HG03571 (cell line): ENCODE results near the gene GLIS1.
"Not testable (repeated sequence)": the region's sequence is repeated elsewhere in the genome, so short reads cannot be mapped to it uniquely, and the experiment has no call there.

ENCODE experiments used
- ATAC-seq: cut with Tn5 transposase; IDR thresholded peaks from one replicate; pipeline ENCODE4 v1.9.1; 2021; ENCODE audit not compliant: unreplicated experiment

The GLIS1 gene

GRCh38 chr1:53572065-53572814 lies 166.7 kb downstream of the GLIS1 start:
- ATAC-seq, result no peak

GRCh38 chr1:53568540-53568939 lies 170.4 kb downstream of the GLIS1 start:
- no peak for ATAC-seq

GRCh38 chr1:53567851-53568250 lies 171.1 kb downstream of the GLIS1 start:
- no peak for ATAC-seq

GRCh38 chr1:53567450-53567849 lies 171.5 kb downstream of the GLIS1 start:
- ATAC-seq, result no peak

- ATAC-seq, result no peak
Observed at GRCh38 chr1:53563611-53564010, 175.4 kb downstream of the GLIS1 start.

GRCh38 chr1:53562981-53563379 lies 176.0 kb downstream of the GLIS1 start:
- no peak for ATAC-seq

- no peak for ATAC-seq
Observed at GRCh38 chr1:53562291-53562980, 176.5 kb downstream of the GLIS1 start.

- ATAC-seq, result no peak
Observed at GRCh38 chr1:53561503-53562105, 177.4 kb downstream of the GLIS1 start.

GRCh38 chr1:53560581-53561502 lies 178.1 kb downstream of the GLIS1 start:
- no peak for ATAC-seq

GRCh38 chr1:53559854-53560580 lies 178.9 kb downstream of the GLIS1 start:
- ATAC-seq, result no peak

- no peak for ATAC-seq
Observed at GRCh38 chr1:53559391-53559815, 179.6 kb downstream of the GLIS1 start.

GRCh38 chr1:53558739-53559315 lies 180.1 kb downstream of the GLIS1 start:
- ATAC-seq, result no peak

- ATAC-seq, result no peak
Observed at GRCh38 chr1:53557830-53558738, 180.9 kb downstream of the GLIS1 start.

GRCh38 chr1:53557369-53557768 lies 181.6 kb downstream of the GLIS1 start:
- no peak for ATAC-seq

- no peak for ATAC-seq
Observed at GRCh38 chr1:53556657-53557227, 182.2 kb downstream of the GLIS1 start.

GRCh38 chr1:53555620-53556326 lies 183.2 kb downstream of the GLIS1 start:
- not testable (repeated sequence) for ATAC-seq

GRCh38 chr1:53554592-53555305 lies 184.2 kb downstream of the GLIS1 start:
- ATAC-seq, result no peak
